ENCODE measurements around the gene TBXT. TPM values are rescaled to one million over a fixed set of nuclear protein-coding genes. Genes with fewer than 3 reads are reported as not detected.

The TBXT gene
- total RNA-seq, 4 donors from 2014 or later = 0.17 TPM; not detected in 3

- H3K36me3 ChIP-seq = no peaks in the 10 kb centered on the region
- no peaks in the 10 kb centered on the region for H3K4me1 ChIP-seq
- H3K27ac ChIP-seq (replicated peaks in 1 of 4) = no peak overlapping the region
- intact Hi-C loops (cut with DNase I) = no loop called here
- WGBS = 70% methylated on average over 3 of the region's 3 CpGs
- H3K4me3 ChIP-seq = no peak overlapping the region
- TF ChIP-seq POLR2AphosphoS5 (IDR thresholded peaks at IDR 0.05) = no peak
- TF ChIP-seq CTCF (IDR thresholded peaks at IDR 0.05) = no peak
- TF ChIP-seq POLR2A (IDR thresholded peaks at IDR 0.05; ENCODE audit: low read depth) = no peak
- no peak for TF ChIP-seq EP300 (IDR thresholded peaks at IDR 0.05)
- H3K9me3 ChIP-seq = peaks cover 0 to 25% (median 12%) of the 10 kb centered on the region in 4 donors
- DNase-seq (ENCODE audit: extremely low spot score) = no peak
- H3K27me3 ChIP-seq = peaks cover 0 to 23% (median 0%) of the 10 kb centered on the region in 4 donors
Measured at GRCh38 chr6:166152660-166153059, 15.0 kb downstream of the TBXT start.

- H3K9me3 ChIP-seq = peaks cover 0 to 25% (median 12%) of the 10 kb centered on the region in 4 donors
- H3K4me1 ChIP-seq = no peaks in the 10 kb centered on the region
- no peaks in the 10 kb centered on the region for H3K36me3 ChIP-seq
- no peak overlapping the region for H3K27ac ChIP-seq (replicated peaks in 1 of 4)
- intact Hi-C loops (cut with DNase I) = no loop called here
- DNase-seq (ENCODE audit: extremely low spot score) = no peak
- 68% methylated on average over 1 of the region's 1 CpG for WGBS
- no peak overlapping the region for H3K4me3 ChIP-seq
- TF ChIP-seq EP300 (IDR thresholded peaks at IDR 0.05) (no peak), POLR2A (IDR thresholded peaks at IDR 0.05; ENCODE audit: low read depth) (no peak), CTCF (IDR thresholded peaks at IDR 0.05) (no peak), POLR2AphosphoS5 (IDR thresholded peaks at IDR 0.05) (no peak)
- peaks cover 0 to 23% (median 0%) of the 10 kb centered on the region in 4 donors for H3K27me3 ChIP-seq
Measured at GRCh38 chr6:166151798-166152197, 15.9 kb downstream of the TBXT start.

GRCh38 chr6:166145751-166146150, 21.9 kb downstream of the TBXT start:
- Histone ChIP-seq H3K9me3 (peaks cover 0 to 18% (median 7%) of the 10 kb centered on the region in 4 donors), H3K4me1 (peaks cover 0 to 4% (median 0%) of the 10 kb centered on the region in 4 donors), H3K27ac (replicated peaks in 1 of 4) (no peak overlapping the region), H3K36me3 (no peaks in the 10 kb centered on the region), H3K4me3 (no peak overlapping the region), H3K27me3 (peaks cover 0 to 11% (median 0%) of the 10 kb centered on the region in 4 donors)
- TF ChIP-seq POLR2AphosphoS5 (IDR thresholded peaks at IDR 0.05) (no peak), CTCF (IDR thresholded peaks at IDR 0.05) (no peak), EP300 (IDR thresholded peaks at IDR 0.05) (no peak), POLR2A (IDR thresholded peaks at IDR 0.05; ENCODE audit: low read depth) (no peak)
- intact Hi-C loops (cut with DNase I) = no loop called here
- peak; percentile 42 for DNase-seq (ENCODE audit: extremely low spot score)
- 80% methylated on average over 5 of the region's 5 CpGs for WGBS

GRCh38 chr6:166143011-166143410, 24.6 kb downstream of the TBXT start:
- TF ChIP-seq POLR2A (IDR thresholded peaks at IDR 0.05; ENCODE audit: low read depth) (no peak), CTCF (IDR thresholded peaks at IDR 0.05) (no peak), EP300 (IDR thresholded peaks at IDR 0.05) (no peak), POLR2AphosphoS5 (IDR thresholded peaks at IDR 0.05) (no peak)

More at GRCh38 chr6:166143011-166143410, 24.6 kb downstream of the TBXT start:
- Histone ChIP-seq H3K4me1 (peaks cover 0 to 4% (median 0%) of the 10 kb centered on the region in 4 donors), H3K9me3 (no peaks in the 10 kb centered on the region), H3K36me3 (no peaks in the 10 kb centered on the region), H3K27ac (replicated peaks in 1 of 4) (no peak overlapping the region), H3K4me3 (no peak overlapping the region), H3K27me3 (no peaks in the 10 kb centered on the region)
- WGBS = 14% methylated on average over 2 of the region's 2 CpGs
- intact Hi-C loops (cut with DNase I) = no loop called here
- peak; percentile 89 for DNase-seq (ENCODE audit: extremely low spot score)
